ENCODE measurements around the gene VSTM2L.
"Not testable (repeated sequence)": the region's sequence is repeated elsewhere in the genome, so short reads cannot be mapped to it uniquely, and the experiment has no call there.

The VSTM2L gene

DNA sequence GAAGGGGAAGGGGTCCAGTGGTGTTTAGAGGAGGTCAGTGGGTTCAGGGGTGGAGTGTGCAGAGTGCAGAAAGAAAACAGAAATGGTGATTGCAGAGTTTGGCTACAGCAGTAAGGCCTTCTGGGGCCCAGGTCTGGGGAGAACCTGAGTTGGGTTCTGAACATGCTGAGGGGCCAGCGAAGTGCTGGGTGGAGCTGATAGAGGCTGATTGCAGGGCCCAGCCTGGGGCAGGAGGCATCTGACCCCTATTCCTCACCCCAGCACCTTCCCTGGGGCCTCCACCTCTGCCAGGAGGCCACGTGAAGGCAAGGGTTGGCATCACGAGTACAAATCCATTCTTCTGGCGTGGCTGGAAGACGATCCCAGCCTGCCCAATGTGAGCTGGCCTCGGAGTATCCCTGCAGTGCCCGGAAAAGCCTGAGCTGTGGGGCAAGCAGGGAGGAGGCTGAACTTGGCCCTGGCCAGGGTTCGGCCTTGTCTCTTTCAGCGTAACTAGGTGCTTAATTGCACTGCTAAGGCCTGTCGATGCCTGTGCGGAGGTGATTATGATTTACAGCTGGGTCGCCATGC lies 35.3 kb downstream of the VSTM2L start:
- no peak for DNase-seq (ENCODE audit: low spot score)

DNA sequence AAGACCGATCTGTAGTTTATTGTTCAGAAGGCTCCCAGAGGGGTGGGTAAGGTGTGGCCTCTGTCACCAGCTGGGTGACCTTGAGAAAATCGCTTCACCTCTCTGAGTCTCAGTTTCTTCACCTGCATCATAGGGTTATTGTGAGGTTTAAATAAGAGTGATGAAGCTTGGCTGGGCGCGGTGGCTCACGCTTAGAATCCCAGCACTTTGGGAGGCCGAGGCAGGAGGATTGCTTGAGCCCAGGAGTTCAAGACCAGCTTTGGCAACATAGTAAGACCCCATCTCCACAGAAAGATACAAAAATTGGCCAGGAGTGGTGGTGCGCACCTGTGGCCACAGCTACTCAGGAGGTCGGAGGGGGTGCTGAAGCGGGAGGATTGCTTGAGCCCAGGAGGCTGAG lies 36.0 kb downstream of the VSTM2L start:
- DNase-seq (ENCODE audit: low spot score): no peak

DNA sequence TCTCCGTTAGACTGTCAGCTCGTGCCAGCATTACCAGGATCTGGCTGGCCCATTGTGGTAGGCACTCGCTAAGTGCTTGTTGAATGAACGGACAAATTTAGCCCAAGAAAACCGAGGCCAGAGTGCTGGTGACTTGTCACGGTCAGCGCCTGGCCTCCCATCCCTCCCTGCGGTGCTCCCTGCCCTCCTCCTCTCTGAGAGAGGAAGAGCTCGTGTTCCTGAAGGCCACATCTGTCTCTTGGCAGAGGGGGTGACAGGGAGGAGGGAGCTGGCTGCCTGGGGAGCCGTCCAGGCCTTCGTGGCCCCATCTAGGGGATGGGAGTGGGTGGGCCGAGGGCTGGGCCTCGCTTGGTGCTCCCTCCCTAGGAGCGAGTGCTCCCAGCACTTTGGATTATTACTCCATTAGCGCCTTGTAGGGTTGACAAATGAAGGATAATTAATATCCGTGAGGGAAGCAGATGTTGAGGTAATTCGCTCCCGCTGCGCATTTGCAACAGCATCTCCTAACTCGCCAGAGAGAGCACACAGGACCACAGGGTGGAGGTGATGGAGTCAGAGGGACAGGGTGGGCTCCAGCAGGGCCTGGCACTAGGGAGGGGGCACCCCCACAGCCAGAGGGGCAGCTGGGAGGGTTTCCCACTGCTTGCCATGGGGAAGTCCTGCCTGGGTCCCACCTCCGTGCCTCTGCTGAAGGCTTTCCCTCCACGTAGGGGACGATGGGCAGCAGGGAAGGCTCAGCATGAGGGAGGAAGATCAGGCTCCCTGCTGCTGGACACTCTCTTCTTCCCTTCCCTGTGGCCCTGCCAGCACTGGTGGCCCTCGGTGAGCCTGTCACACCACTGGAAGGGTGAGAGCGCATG lies 37.0 kb downstream of the VSTM2L start:
- DNase-seq (ENCODE audit: low spot score): no peak

DNA sequence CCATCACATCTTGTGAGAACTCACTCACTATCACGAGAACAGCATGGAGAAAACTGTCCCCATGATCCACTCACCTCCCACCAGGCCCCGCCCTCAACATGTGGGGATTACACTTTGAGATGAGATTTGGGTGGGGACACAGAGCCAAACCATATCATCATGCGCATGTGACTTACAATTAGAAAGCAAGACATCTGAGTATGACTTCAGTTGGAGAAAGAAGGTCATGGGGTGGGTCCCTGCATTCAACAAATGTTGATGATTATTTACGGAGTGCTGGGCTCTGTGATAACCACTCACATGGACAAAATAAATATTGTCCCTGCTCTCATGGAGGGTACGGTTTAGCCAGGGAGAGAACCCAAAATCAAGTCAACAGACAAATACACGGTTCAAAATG lies 37.9 kb downstream of the VSTM2L start:
- no peak for DNase-seq (ENCODE audit: low spot score)

DNA sequence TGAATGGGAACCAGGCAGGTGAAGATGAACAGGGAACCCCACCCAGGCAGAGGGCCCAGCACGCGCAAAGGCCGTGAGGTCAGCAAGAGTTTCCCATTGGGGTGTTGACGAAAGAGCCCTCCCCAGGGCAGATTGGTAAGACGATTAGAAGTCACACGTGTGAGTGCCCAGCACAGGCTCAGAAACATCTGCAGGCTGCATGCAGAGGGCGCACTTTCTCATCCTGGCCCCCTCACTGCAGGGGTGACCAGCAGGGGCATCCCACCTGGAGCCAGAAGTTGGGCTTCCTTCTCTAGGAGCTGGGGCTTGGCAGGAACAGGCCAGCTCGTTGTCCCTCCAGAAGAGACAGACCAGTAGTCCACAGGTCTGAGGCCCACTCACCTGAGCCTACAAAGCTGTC lies 38.4 kb downstream of the VSTM2L start:
- DNase-seq (ENCODE audit: low spot score): no peak

DNA sequence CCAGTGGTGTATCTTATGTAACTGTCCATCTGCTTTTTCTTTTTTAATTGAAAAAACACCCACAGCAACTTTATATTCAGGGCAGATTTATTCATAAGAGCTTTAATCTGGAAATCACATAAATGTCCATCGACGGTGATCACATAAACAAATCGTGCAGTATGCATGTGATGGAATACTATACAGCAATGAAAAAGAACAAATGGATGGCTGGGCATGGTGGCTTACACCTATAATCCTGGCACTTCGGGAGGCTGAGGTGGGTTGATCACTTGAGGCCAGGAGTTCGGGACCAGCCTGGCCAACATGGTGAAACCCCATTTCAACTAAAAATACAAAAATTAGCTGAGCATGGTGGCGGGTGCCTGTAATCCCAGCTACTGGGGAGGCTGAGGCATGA lies 39.1 kb downstream of the VSTM2L start:
- DNase-seq (ENCODE audit: low spot score): no peak

DNA sequence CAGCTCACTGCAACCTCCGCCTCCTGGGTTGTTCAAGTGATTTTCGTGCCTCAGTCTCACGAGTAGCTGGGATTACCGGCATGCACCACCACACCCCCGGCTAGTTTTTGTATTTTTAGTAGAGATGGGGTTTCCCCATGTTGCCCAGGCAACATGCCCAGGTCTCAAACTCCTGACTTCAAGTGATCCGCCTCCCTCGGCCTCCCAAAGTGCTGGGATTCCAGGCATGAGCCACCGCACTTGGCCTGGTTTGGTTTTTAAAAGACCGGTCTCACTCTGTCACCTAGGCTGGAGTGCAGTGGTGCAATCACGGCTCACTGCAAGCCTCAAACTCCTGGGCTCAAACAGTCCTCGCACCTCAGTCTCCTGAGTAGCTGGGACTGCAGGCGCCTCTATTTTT lies 40.1 kb downstream of the VSTM2L start:
- no peak for DNase-seq (ENCODE audit: low spot score)

DNA sequence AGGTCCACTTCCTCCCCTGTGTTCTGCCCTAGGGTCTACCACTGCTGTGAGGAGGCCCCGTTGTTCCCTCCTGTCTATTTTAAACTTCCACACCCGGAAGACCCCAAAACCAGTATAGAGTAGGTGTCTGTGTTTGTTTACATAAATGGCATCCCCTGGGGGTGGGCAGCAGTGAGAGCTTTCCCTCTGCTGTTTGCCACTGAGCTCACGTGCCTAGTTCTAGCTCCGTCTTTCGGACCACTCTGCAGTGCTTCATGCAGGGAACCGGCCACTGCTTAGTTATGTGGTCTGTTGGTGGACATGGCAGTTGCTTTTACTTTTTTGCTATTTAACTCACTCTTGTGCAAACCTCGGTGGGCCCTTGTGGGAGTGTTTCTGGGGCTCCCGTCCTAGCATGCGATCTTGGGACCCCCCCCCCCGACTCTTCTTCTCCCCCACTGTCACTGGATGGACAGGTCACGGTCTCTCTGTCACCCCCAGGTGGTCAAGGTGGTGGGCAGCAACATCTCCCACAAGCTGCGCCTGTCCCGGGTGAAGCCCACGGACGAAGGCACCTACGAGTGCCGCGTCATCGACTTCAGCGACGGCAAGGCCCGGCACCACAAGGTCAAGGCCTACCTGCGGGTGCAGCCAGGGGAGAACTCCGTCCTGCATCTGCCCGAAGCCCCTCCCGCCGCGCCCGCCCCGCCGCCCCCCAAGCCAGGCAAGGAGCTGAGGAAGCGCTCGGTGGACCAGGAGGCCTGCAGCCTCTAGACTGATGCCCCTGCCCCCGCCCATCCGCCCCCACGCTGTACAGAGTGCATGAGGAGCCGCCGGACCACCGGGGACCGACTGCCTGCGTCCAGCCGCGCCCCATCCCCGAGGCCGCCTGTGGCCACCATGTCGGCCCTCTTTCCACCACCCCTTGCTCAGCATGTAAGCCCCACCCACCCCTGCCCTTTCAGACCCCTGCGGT lies 40.9 kb downstream of the VSTM2L start:
- DNase-seq (ENCODE audit: low spot score): no peak

DNA sequence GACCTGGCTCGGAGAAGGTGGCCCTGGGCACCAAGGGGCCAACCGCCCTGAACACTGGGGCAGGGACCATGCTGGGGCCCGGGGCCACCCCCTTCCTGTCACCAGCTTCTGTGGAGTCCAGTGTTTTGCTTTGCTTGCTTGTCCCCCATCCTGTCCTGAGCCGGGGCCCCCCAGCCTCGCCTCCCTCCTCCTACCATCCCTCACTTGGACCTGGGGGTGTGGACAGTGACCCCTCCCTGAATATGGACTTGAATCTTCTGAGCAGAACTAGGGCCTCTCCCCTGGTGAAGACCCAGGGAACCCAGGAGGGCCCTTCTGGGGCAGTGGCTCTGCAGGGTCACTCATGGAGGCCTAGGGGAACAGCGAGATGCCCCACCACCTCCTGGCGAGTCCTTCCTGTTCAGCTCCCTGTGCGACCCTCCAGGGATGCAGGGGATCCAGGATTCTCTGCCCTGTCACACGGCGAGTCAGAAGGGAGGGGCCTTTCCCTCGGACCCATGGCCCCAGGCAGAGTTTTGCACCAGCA lies 41.6 kb downstream of the VSTM2L start:
- no peak for DNase-seq (ENCODE audit: low spot score)

DNA sequence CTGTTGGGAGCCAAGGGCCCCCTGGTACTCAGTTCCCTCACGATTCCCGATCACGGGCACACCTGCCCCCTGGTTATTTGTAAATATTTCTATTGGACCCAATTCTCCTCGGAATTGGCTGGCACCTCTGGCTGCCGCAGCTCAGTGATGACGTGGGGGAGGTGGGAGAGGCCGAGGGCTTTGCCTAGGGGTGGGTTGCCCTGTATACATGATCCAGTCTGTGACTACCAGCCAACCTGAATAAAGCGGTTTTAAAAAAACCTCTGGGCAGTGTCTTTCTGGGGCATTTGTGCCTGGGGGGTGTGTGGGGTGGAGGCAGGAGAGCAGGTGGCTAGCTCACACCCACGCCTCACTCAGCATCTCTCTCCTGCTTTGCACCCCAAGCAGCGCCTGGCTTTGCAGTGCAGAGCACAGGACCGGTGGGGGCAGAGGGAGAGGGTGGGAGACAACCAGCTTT lies 42.2 kb downstream of the VSTM2L start:
- DNase-seq (ENCODE audit: low spot score): no peak

DNA sequence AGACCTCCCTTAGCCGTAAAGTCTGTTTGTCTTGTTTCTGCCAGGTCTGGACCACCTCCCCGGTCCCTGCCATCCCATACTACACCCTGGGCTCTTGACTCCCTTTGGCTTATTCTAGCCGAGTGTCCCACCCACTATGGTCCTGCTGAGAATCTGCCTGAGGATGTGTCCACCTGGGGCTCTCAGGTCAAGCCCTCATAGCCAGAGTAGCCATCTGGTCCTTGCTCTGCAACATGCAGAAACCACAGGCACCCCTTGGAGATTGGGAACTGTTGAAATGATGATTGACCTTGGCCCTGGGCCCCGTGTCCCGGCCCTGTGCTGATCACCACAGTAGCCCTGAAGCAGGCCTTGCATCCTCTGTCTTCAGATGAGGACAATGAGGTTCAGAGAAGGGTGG lies 44.0 kb downstream of the VSTM2L start:
- DNase-seq (ENCODE audit: low spot score): no peak

DNA sequence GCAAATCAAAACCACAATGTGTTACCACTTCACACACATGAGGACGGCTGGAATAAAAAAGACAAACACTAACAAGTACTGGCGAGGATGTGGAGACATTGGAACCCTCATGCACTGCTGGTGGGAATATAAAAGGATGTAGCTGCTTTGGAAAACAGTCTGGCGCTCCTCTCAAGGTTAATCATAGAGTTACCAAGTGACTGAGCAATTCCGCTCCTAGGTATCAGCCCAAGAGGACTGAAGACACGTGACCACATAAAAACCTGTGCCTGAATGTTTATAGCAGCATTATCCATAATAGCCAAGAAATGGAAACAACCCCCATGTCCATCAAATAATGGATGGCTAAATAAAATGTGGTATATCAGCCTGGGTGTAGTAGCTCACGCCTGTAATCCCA lies 45.0 kb downstream of the VSTM2L start:
- DNase-seq (ENCODE audit: low spot score): no peak

DNA sequence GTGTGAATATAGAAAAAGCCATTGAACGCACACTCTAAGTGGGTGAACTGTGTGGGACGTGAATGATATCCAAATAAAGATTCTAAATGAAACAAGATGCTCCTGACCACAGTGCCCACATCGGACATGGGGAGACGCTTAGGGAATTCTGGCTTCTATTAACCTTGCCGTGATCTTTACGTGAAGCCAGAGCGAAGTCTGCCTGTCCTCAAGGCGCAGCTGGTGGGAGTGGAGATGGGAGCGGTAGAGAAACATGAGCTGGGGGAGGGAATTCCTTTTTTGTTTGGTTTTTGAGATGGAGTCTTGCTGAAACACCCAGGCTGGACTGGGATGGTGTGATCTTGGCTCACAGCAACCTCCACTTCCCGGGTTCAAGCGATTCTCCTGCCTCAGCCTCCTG lies 46.0 kb downstream of the VSTM2L start:
- DNase-seq (ENCODE audit: low spot score): no peak

DNA sequence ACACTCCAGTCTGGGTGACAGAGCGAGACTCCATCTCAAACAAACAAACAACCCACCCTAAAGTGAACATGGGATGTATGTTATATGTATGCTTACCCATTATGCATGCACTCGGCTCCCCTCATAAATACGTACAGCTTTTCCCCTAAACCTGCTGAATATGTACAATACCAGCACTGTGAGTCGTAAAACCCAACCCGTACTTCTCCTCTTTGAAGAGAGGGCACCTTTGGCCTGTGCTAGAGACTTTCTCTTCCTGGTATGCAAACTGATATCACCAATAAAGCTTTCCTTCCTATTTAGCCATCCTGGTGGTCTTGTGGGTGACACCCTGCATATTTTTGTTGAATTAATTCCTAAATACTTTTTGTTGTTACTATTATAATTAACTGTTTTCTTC lies 51.3 kb downstream of the VSTM2L start:
- DNase-seq (ENCODE audit: low spot score): no peak

DNA sequence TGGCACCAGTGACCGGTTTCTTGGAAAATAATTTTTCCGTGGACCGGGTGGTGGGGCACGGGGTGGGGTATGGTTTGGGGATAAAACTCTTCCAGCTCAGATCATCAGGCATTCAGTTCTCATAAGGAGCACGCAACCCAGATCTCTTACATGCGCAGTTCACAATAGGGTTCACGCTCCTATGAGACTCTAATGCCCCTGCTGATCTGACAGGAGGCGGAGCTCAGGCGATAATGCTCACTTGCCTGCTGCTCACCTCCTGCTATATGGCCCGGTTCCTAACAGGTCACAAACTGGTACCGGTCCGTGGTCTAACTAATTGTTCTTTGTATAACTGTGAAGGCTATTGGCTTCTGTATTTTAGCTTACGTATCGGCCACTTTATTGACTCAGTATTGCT lies 51.7 kb downstream of the VSTM2L start:
- DNase-seq (ENCODE audit: low spot score): no peak

DNA sequence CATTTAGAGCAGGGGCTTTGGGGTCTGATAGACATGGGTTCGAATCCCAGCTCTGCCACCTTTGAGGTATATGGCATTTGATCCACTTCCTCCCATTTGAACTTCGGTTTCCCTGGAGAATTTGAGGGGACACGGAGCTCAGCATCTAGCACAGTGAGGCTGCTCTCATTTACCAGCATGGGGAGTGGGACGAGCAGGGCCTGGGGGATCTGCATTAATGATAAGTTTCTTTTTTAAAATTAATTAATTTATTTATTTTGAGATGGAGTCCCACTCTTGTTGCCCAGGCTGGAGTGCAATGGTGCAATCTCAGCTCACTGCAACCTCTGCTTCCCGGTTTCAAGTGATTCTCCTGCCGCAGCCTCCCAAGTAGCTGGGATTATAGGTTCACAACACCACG lies 52.6 kb downstream of the VSTM2L start:
- no peak for DNase-seq (ENCODE audit: low spot score)

DNA sequence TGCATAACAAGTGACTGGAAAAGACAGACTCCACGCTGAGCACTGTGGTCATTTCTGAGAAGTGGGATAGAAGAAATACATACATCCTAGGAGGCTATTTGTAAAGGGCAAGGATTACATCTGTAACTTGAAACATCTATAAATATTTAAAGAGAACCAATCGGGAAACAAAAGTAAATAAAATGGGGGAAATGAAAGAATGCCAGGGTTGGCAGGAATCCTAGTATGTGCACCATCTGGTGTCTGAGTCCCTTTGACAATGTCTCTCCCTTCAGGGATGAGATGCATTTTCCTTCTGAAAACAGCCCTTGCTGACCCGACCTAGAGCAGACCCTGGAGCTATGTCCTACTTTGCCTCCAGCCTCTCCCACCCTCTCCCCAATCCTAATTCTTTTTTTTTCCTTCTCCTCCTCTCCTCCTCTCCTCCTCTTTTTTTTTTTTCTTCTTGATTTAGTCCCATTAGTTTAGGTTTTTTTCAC lies 53.2 kb downstream of the VSTM2L start:
- no peak for DNase-seq (ENCODE audit: low spot score)

DNA sequence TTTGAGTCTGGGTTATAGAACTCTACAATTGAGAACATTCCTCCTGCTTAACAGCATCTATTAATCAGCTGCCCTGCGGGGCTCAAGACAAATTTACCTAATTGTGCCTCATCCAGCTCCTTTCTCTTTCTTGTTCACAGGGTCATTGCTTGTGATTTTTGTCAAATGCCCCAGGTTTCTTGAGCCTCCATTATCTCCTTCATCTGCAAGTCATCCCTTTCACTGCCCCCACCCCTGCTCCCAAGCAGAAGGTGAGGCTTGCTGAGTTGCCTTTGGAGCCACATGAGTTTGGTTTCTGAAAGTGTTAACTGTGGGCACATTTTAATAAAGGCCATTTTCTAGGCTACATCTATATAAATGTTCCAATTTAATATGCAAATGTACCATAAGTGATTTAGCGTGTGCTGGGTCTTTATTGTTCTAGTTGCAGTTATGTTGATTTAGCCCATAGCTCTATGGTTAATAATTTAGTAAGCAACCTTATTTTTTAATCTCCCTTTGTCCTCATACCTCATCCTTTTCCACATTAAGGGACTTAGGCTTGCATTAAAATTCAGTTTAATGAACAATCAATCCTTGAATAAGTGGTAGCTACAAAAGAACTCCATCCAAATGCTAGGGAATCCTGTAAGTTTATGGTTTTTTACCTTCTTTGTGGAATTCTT lies 56.1 kb downstream of the VSTM2L start:
- no peak for DNase-seq (ENCODE audit: low spot score)

DNA sequence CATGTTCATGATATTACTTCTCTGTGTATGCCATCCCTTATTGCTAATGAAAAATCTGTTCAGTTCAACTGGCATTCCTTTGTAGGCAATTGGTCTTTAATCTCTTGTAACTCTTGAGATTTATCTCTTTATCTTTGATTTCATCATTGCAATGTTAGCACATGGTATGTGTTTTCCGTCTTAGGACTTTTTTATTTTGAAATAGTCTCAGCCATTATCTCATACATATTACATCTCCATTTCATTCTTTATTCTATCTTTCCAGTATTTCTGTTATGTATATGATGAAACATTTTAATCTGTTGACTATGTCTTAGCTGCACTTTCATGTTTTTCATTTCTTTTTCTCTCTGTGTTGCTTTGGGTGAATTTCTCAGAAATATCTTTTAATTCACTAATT lies 58.1 kb downstream of the VSTM2L start:
- DNase-seq (ENCODE audit: low spot score): no peak

DNA sequence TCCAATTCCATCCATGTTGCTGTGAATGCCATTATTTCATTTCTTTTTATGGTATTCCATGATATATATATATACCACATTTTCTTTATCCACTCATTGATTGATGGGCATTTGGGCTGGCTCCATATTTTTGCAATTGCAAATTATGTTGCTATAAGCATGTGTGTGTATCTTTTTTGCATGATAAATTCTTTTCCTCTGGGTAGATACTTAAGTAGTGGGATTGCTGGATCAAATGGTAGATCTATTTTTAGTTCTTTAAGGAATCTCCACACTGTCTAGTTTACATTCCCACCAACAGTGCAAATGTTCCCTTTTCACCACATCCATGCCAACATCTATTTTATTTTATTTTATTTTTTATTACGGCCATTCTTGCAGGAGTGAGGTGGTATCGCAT lies 60.6 kb downstream of the VSTM2L start:
- not testable (repeated sequence) for DNase-seq (ENCODE audit: low spot score)

DNA sequence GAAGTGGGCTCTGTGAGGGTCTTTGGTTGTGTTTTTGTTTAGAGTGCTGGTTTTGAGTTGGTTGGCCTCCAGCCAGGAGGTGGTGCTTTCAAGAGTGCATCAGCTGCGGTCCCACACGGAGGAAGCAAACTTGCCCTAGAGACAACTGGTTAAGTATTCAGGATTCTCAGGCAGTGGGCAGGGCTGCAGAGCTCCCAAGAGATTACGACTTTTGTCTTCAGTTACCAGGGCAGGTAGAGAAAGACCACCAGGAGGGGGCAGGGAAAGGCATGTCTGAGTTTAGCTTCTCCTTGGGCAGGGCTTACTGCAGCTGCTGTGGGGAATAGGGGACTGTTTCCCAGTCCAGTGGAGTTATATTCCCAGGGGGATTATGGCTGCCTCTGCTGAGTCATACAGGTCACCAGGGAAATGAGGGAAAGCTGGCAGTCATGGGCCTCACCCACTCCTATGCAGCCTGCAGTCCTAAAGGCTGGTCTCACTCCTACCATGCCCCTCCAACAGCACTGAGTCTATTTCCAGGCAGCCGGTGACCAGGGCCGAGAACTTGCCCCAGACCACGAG lies 66.0 kb downstream of the VSTM2L start:
- DNase-seq (ENCODE audit: low spot score): no peak
